Loucy (cell line): ENCODE data around the gene CPA5.

Experiments used
- CTCF ChIP-seq: fragments of 200-600 bp; sonication (generic); conservative IDR thresholded peaks from 2 replicates; pipeline ENCODE4 v1.5.1; 2014; ENCODE audit warnings: mild to moderate bottlenecking, antibody characterized with exemption, low read length
- EZH2phosphoT487 ChIP-seq: fragments of 200-600 bp; IDR thresholded peaks from 2 replicates; pipeline ENCODE4 v1.6.1; 2018; ENCODE audit warnings: antibody characterized with exemption, mild to moderate bottlenecking, moderate library complexity, borderline replicate concordance

- TF ChIP-seq CTCF (no peak), EZH2phosphoT487 (no peak)
Observed at GRCh38 chr7:130393101-130393561, 48.5 kb downstream of the CPA5 start.
